H9 (cell line): ENCODE measurements around the gene PHOSPHO2. TPM values are rescaled to one million over a fixed set of nuclear protein-coding genes. Genes with fewer than 3 reads are reported as not detected.

Experiments
- DNase-seq: peaks from one replicate; pipeline ENCODE4 v3.0.0-alpha.2; 2017
- H2AFZ ChIP-seq: one replicate; pipeline ENCODE4 v1.6.1; 2013; ENCODE audit warnings: mild to moderate bottlenecking, low read length, control low read depth, moderate library complexity
- H2AK5ac ChIP-seq: 2 replicates; pipeline ENCODE4 v1.6.1; 2013; ENCODE audit warnings: low read length, control low read depth, mixed read lengths; ENCODE audit not compliant: insufficient read length
- H2BK120ac ChIP-seq: one replicate; pipeline ENCODE4 v1.6.1; 2013; ENCODE audit warnings: low read depth, mild to moderate bottlenecking, low read length, control low read depth, inconsistent platforms; ENCODE audit not compliant: poor library complexity, severe bottlenecking
- H2BK12ac ChIP-seq: 2 replicates; pipeline ENCODE4 v1.6.1; 2013; ENCODE audit warnings: low read length, control low read depth, mixed read lengths, low read depth; ENCODE audit not compliant: insufficient read length
- H2BK15ac ChIP-seq: 2 replicates; pipeline ENCODE4 v1.6.1; 2013; ENCODE audit warnings: low read depth, low read length, control low read depth
- H2BK20ac ChIP-seq: one replicate; pipeline ENCODE4 v1.6.1; 2013; ENCODE audit warnings: low read depth, mild to moderate bottlenecking, low read length, control low read depth, inconsistent platforms; ENCODE audit not compliant: poor library complexity, severe bottlenecking
- H2BK5ac ChIP-seq: 2 replicates; pipeline ENCODE4 v1.6.1; 2013; ENCODE audit warnings: low read length, control low read depth, mixed read lengths; ENCODE audit not compliant: insufficient read length
- H3K14ac ChIP-seq: 2 replicates; pipeline ENCODE4 v1.6.1; 2013; ENCODE audit warnings: low read length, control low read depth; ENCODE audit not compliant: insufficient read depth
- H3K18ac ChIP-seq: 2 replicates; pipeline ENCODE4 v1.6.1; 2013; ENCODE audit warnings: low read depth, mild to moderate bottlenecking, mixed read lengths, low read length, control low read depth; ENCODE audit not compliant: insufficient read length
- H3K23ac ChIP-seq: 2 replicates; pipeline ENCODE4 v1.6.1; 2013; ENCODE audit warnings: low read length, control low read depth, mixed read lengths, low read depth; ENCODE audit not compliant: insufficient read length
- H3K23me2 ChIP-seq: 2 replicates; pipeline ENCODE4 v1.6.1; 2013; ENCODE audit warnings: low read depth, mild to moderate bottlenecking, mixed read lengths, low read length, control low read depth; ENCODE audit not compliant: insufficient read length, poor library complexity, severe bottlenecking
- H3K27ac ChIP-seq: 2 replicates; pipeline ENCODE4 v1.5.1; 2013; ENCODE audit warnings: low read length, control low read depth, mixed read lengths, low read depth; ENCODE audit not compliant: insufficient read length
- H3K27me3 ChIP-seq: 2 replicates; pipeline ENCODE4 v1.6.1; 2013; ENCODE audit warnings: low read length, control low read depth, inconsistent platforms; ENCODE audit not compliant: insufficient read depth
- H3K4ac ChIP-seq: 2 replicates; pipeline ENCODE4 v1.6.1; 2013; ENCODE audit warnings: low read depth, mild to moderate bottlenecking, control low read depth, inconsistent platforms, low read length, moderate library complexity
- H3K4me1 ChIP-seq: 2 replicates; pipeline ENCODE4 v1.6.1; 2013; ENCODE audit warnings: low read length, control low read depth, inconsistent platforms; ENCODE audit not compliant: insufficient read depth
- H3K4me2 ChIP-seq: 2 replicates; pipeline ENCODE4 v1.6.1; 2013; ENCODE audit warnings: low read length, control low read depth, mixed read lengths; ENCODE audit not compliant: insufficient read length, insufficient read depth
- H3K56ac ChIP-seq: 2 replicates; pipeline ENCODE4 v1.6.1; 2013; ENCODE audit warnings: low read depth, mild to moderate bottlenecking, mixed read lengths, low read length, control low read depth; ENCODE audit not compliant: insufficient read length
- H3K79me1 ChIP-seq: 2 replicates; pipeline ENCODE4 v1.6.1; 2013; ENCODE audit warnings: low read depth, mild to moderate bottlenecking, moderate library complexity, low read length, control low read depth, inconsistent platforms; ENCODE audit not compliant: insufficient read depth, poor library complexity, severe bottlenecking
- H3K79me2 ChIP-seq: 2 replicates; pipeline ENCODE4 v1.6.1; 2013; ENCODE audit warnings: low read length, control low read depth, inconsistent platforms; ENCODE audit not compliant: insufficient read depth
- H3K9ac ChIP-seq: 2 replicates; pipeline ENCODE4 v1.6.1; 2013; ENCODE audit warnings: low read length, control low read depth, mixed read lengths; ENCODE audit not compliant: insufficient read length; ENCODE audit errors: extremely low read depth
- H3K9me3 ChIP-seq: one replicate; pipeline ENCODE4 v1.6.1; 2013; ENCODE audit warnings: low read depth, low read length, inconsistent platforms; ENCODE audit not compliant: control insufficient read depth
- H3T11ph ChIP-seq: one replicate; pipeline ENCODE4 v1.6.1; 2013; ENCODE audit warnings: mild to moderate bottlenecking, low read length, control low read depth, inconsistent platforms
- H4K20me1 ChIP-seq: one replicate; pipeline ENCODE4 v1.6.1; 2013; ENCODE audit not compliant: control insufficient read depth, insufficient read length, insufficient read depth
- H4K5ac ChIP-seq: 2 replicates; pipeline ENCODE4 v1.6.1; 2013; ENCODE audit warnings: low read depth, mild to moderate bottlenecking, mixed read lengths, low read length, control low read depth; ENCODE audit not compliant: insufficient read length
- H4K8ac ChIP-seq: replicated peaks from 2 replicates; pipeline ENCODE4 v1.6.1; 2013; ENCODE audit warnings: low read length, control low read depth, mixed read lengths, low read depth; ENCODE audit not compliant: insufficient read length
- H4K91ac ChIP-seq: 2 replicates; pipeline ENCODE4 v1.6.1; 2013; ENCODE audit warnings: low read depth, mild to moderate bottlenecking, moderate library complexity, mixed read lengths, low read length, control low read depth; ENCODE audit not compliant: insufficient read length
- H3K27ac Mint-ChIP-seq, 3 experiments: 2 replicates in 2 of 3; 3 replicates in 1 of 3; pipeline ENCODE4 v1.8.0; 2020 to 2021; ENCODE audit warnings: mixed read lengths in 3 of 3, mild to moderate bottlenecking in 1 of 3, moderate library complexity in 1 of 3
- H3K27me3 Mint-ChIP-seq: 2 replicates; pipeline ENCODE4 v1.8.0; 2021; ENCODE audit warnings: low read depth, mild to moderate bottlenecking, moderate library complexity, mixed read lengths
- H3K36me3 Mint-ChIP-seq, 3 experiments: 2 replicates in 2 of 3; 3 replicates in 1 of 3; pipeline ENCODE4 v1.8.0; 2020 to 2021; ENCODE audit warnings: low read depth in 3 of 3, mixed read lengths in 3 of 3; ENCODE audit not compliant: insufficient read depth in 1 of 3
- H3K4me1 Mint-ChIP-seq, 2 experiments: 2 replicates each; pipeline ENCODE4 v1.8.0; 2020; ENCODE audit warnings: mixed read lengths in 2 of 2
- H3K4me3 Mint-ChIP-seq, 2 experiments: 2 replicates in 1 of 2; 3 replicates in 1 of 2; pipeline ENCODE4 v1.8.0; 2020 to 2021; ENCODE audit warnings: mild to moderate bottlenecking in 2 of 2, mixed read lengths in 2 of 2, moderate library complexity in 1 of 2
- H3K9me3 Mint-ChIP-seq, 2 experiments: 2 replicates in 1 of 2; 3 replicates in 1 of 2; pipeline ENCODE4 v1.8.0; 2020; ENCODE audit warnings: mild to moderate bottlenecking in 2 of 2, mixed read lengths in 2 of 2, moderate library complexity in 1 of 2
- WGBS: extraction: QIAGEN DNeasy Blood & Tissue Kit; methylation state at CpG from one replicate; pipeline ENCODE4 v1.1.7; 2013; ENCODE audit warnings: missing lambda C conversion rate, low lambda C conversion rate, mixed read lengths; ENCODE audit not compliant: insufficient read length; ENCODE audit errors: extremely low coverage; 5-methylcytosine and 5-hydroxymethylcytosine counted together
- total RNA-seq: library from RNA; stranded (reverse); gene quantifications from 2 replicates; pipeline ENCODE4 v1.2.1, GENCODE V29; 2021
- TF ChIP-seq, protein P1 (sequence below): fragments of 200-600 bp; sonication (generic); conservative IDR thresholded peaks from 3 replicates; pipeline ENCODE4 v1.8.0; 2021; ENCODE audit warnings: antibody characterized with exemption, mild to moderate bottlenecking

PHOSPHO2 gene
- total RNA-seq, 1 experiment from 2014 or later = 7.2 TPM

DNA sequence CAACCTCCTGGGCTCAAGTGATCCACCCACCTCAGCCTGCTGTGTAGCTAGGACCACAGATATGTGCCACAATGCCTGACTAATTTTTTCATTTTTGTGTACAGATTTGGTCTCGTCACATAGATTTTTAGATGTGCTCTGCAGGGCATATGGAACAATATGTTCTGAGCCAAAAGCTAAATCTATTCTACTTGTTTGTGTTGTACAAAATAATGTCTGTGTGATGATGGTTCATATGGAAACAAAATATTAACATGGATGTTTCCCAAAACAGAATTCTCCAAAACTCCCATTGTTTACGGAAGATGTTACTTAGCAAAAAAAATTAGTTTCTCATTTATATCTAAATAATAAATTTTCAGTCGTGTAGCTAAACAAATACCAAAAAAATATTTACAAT is 26.7 kb downstream of the PHOSPHO2 start:
- H3T11ph ChIP-seq = no peak overlapping the region
- H3K27me3 ChIP-seq = no peaks in the 10 kb centered on the region
- no peaks in the 10 kb centered on the region for H3K79me2 ChIP-seq
- no peak overlapping the region for H2AK5ac ChIP-seq
- DNase-seq = no peak
- Mint-ChIP-seq H3K27me3 (no peaks in the 10 kb centered on the region), H3K9me3 (no peaks in the 10 kb centered on the region), H3K4me1 (peaks cover 0 to 3% of the 10 kb centered on the region in 2 experiments; a peak in 2 of 4 replicates), H3K36me3 (no peaks in the 10 kb centered on the region), H3K27ac (no peak overlapping the region), H3K4me3 (no peak overlapping the region)
- no peak overlapping the region for H3K23ac ChIP-seq
- H3K18ac ChIP-seq = no peak overlapping the region
- no peaks in the 10 kb centered on the region for H4K20me1 ChIP-seq
- H2BK20ac ChIP-seq = no peak overlapping the region
- H3K9me3 ChIP-seq = no peaks in the 10 kb centered on the region
- no peaks in the 10 kb centered on the region for H3K79me1 ChIP-seq
- no peak overlapping the region for H4K91ac ChIP-seq
- H3K9ac ChIP-seq = no peak overlapping the region
- no CpG with 5 or more reads among the region's 3 CpGs for WGBS
- no peak overlapping the region for H2BK15ac ChIP-seq
- no peaks in the 10 kb centered on the region for H3K23me2 ChIP-seq
- no peak overlapping the region for H4K5ac ChIP-seq
- no peak overlapping the region for H2BK120ac ChIP-seq
- H3K4ac ChIP-seq = no peak overlapping the region
- no peak overlapping the region for H2BK12ac ChIP-seq
- no peak overlapping the region for H3K4me2 ChIP-seq
- no peaks in the 10 kb centered on the region for H3K4me1 ChIP-seq
- no peak overlapping the region for H4K8ac ChIP-seq
- no peak overlapping the region for H3K27ac ChIP-seq
- TF ChIP-seq, protein P1, sequence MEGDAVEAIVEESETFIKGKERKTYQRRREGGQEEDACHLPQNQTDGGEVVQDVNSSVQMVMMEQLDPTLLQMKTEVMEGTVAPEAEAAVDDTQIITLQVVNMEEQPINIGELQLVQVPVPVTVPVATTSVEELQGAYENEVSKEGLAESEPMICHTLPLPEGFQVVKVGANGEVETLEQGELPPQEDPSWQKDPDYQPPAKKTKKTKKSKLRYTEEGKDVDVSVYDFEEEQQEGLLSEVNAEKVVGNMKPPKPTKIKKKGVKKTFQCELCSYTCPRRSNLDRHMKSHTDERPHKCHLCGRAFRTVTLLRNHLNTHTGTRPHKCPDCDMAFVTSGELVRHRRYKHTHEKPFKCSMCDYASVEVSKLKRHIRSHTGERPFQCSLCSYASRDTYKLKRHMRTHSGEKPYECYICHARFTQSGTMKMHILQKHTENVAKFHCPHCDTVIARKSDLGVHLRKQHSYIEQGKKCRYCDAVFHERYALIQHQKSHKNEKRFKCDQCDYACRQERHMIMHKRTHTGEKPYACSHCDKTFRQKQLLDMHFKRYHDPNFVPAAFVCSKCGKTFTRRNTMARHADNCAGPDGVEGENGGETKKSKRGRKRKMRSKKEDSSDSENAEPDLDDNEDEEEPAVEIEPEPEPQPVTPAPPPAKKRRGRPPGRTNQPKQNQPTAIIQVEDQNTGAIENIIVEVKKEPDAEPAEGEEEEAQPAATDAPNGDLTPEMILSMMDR = no peak
- H2BK5ac ChIP-seq = no peak overlapping the region
- no peak overlapping the region for H2AFZ ChIP-seq
- H3K56ac ChIP-seq = no peak overlapping the region
- H3K14ac ChIP-seq = no peak overlapping the region
